DOHH2 (cell line): ENCODE results near the gene NPLOC4.

Source experiments
- EZH2phosphoT487 ChIP-seq: fragments of 200-600 bp; sonication (generic); IDR thresholded peaks from 2 replicates; pipeline ENCODE4 v1.6.1; 2017; ENCODE audit warnings: borderline replicate concordance, mild to moderate bottlenecking, antibody characterized with exemption, low read length, moderate library complexity, mixed read lengths
- TF ChIP-seq, protein P1 (sequence below): fragments of 200-600 bp; sonication (generic); IDR thresholded peaks from one replicate; pipeline ENCODE4 v1.5.1; 2014; ENCODE audit warnings: antibody characterized with exemption, mild to moderate bottlenecking, low read depth, low read length; ENCODE audit not compliant: poor library complexity, severe bottlenecking

DNA sequence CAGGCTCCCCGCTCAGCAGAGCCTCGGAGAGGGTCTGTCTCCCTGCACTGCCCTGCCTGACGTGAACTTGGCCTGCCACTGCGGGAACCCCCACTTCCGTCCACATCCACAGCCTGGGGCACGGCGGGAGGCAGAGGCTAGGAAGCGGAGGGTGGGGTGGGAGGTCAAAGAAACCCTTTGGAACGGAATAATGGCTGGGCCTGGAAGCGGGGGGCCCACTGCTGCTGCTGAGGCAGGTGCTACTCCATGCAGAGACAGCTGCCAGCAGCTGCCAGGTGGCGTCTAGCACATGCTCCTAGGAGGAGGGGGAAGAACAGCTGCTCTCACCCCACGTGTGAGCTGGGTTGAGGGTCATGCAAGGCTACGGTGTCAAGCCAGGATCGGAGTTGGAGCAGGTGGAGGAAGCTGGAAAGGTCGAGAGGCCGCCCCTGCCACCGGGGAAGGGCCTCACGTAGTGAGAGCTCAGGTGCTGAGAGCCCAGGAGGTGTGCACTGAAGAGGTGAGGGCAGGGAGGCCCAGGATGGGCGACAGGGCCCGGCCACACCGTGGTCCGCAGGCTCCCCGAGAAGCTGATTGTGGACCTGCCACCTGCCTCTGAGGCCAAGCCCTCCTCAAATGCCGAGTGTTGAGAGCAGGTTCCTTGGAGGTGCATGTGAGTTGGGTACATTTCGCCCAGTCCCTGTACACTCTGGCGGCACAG lies 98.9 kb downstream of the NPLOC4 start:
- TF ChIP-seq, protein P1, sequence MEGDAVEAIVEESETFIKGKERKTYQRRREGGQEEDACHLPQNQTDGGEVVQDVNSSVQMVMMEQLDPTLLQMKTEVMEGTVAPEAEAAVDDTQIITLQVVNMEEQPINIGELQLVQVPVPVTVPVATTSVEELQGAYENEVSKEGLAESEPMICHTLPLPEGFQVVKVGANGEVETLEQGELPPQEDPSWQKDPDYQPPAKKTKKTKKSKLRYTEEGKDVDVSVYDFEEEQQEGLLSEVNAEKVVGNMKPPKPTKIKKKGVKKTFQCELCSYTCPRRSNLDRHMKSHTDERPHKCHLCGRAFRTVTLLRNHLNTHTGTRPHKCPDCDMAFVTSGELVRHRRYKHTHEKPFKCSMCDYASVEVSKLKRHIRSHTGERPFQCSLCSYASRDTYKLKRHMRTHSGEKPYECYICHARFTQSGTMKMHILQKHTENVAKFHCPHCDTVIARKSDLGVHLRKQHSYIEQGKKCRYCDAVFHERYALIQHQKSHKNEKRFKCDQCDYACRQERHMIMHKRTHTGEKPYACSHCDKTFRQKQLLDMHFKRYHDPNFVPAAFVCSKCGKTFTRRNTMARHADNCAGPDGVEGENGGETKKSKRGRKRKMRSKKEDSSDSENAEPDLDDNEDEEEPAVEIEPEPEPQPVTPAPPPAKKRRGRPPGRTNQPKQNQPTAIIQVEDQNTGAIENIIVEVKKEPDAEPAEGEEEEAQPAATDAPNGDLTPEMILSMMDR = no peak
- TF ChIP-seq EZH2phosphoT487 = no peak
